HL-60 (cell line): ENCODE results near the gene HDGFL3.
"Not testable (repeated sequence)": the region's sequence is repeated elsewhere in the genome, so short reads cannot be mapped to it uniquely, and the experiment has no call there.

ENCODE experiments used
- DNase-seq, 2 experiments: peaks; one replicate each; pipeline ENCODE4 v3.0.0-alpha.2; 2010 to 2020; ENCODE audit warnings: low read depth in 1 of 2, low spot score in 1 of 2
- H3K27ac ChIP-seq: fragments of 250-450 bp; sonication (Bioruptor Pico); replicated peaks from 2 replicates; pipeline ENCODE4 v1.5.1; 2020; ENCODE audit warnings: mild to moderate bottlenecking, moderate library complexity
- H3K27me3 ChIP-seq: fragments of 250-450 bp; sonication (Bioruptor Pico); 2 replicates; pipeline ENCODE4 v1.5.1; 2021; ENCODE audit warnings: mild to moderate bottlenecking, moderate library complexity; ENCODE audit not compliant: insufficient read depth, poor library complexity, severe bottlenecking
- H3K4me3 ChIP-seq: replicated peaks from 2 replicates; pipeline ENCODE4 v1.5.1; 2011; ENCODE audit warnings: mild to moderate bottlenecking, control low read depth, low read length; ENCODE audit not compliant: insufficient read depth
- GABPA ChIP-seq: IDR thresholded peaks from 2 replicates; pipeline ENCODE4 v1.6.1; 2012; ENCODE audit warnings: low read depth
- POLR2AphosphoS5 ChIP-seq: IDR thresholded peaks from 2 replicates; pipeline ENCODE4 v1.6.1; 2012; ENCODE audit warnings: low read depth
- SPI1 ChIP-seq: IDR thresholded peaks from 2 replicates; pipeline ENCODE4 v1.6.1; 2012; ENCODE audit warnings: low read depth, mild to moderate bottlenecking, borderline replicate concordance
- TF ChIP-seq, protein P1 (sequence below): IDR thresholded peaks from one replicate; pipeline ENCODE4 v1.5.1; 2011; ENCODE audit warnings: low read length, control low read depth, inconsistent platforms; ENCODE audit not compliant: insufficient read depth
- TF ChIP-seq, protein P2 (sequence below): IDR thresholded peaks from 2 replicates; pipeline ENCODE4 v1.6.1; 2012; ENCODE audit warnings: low read depth; ENCODE audit not compliant: insufficient replicate concordance

HDGFL3 gene

DNA sequence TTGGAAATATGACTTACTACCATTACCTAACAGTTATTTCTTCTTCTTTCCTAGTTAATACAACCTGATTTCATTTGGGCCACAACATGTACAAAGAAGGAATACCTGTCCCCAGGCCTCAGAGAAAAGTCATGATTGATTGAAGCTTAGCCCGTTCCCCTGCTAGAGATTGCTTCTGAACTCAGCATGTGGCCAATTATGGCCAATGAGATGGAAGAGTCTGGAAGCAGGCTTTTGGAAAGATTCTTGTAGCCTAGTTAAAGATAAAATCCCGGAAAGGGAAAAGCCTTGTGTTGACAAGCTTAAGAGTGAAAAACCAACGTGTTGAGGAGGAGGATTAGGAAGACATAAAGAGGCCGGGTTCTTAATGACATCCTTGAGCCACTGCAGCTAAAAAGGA is 117.2 kb downstream of the HDGFL3 start:
- DNase-seq, result no peak
- H3K27me3 ChIP-seq, result no peaks in the 10 kb centered on the region
- no peak overlapping the region for H3K27ac ChIP-seq
- TF ChIP-seq SPI1 (no peak), GABPA (no peak), POLR2AphosphoS5 (no peak)
- TF ChIP-seq, protein P1, sequence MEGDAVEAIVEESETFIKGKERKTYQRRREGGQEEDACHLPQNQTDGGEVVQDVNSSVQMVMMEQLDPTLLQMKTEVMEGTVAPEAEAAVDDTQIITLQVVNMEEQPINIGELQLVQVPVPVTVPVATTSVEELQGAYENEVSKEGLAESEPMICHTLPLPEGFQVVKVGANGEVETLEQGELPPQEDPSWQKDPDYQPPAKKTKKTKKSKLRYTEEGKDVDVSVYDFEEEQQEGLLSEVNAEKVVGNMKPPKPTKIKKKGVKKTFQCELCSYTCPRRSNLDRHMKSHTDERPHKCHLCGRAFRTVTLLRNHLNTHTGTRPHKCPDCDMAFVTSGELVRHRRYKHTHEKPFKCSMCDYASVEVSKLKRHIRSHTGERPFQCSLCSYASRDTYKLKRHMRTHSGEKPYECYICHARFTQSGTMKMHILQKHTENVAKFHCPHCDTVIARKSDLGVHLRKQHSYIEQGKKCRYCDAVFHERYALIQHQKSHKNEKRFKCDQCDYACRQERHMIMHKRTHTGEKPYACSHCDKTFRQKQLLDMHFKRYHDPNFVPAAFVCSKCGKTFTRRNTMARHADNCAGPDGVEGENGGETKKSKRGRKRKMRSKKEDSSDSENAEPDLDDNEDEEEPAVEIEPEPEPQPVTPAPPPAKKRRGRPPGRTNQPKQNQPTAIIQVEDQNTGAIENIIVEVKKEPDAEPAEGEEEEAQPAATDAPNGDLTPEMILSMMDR, result no peak
- TF ChIP-seq, protein P2, sequence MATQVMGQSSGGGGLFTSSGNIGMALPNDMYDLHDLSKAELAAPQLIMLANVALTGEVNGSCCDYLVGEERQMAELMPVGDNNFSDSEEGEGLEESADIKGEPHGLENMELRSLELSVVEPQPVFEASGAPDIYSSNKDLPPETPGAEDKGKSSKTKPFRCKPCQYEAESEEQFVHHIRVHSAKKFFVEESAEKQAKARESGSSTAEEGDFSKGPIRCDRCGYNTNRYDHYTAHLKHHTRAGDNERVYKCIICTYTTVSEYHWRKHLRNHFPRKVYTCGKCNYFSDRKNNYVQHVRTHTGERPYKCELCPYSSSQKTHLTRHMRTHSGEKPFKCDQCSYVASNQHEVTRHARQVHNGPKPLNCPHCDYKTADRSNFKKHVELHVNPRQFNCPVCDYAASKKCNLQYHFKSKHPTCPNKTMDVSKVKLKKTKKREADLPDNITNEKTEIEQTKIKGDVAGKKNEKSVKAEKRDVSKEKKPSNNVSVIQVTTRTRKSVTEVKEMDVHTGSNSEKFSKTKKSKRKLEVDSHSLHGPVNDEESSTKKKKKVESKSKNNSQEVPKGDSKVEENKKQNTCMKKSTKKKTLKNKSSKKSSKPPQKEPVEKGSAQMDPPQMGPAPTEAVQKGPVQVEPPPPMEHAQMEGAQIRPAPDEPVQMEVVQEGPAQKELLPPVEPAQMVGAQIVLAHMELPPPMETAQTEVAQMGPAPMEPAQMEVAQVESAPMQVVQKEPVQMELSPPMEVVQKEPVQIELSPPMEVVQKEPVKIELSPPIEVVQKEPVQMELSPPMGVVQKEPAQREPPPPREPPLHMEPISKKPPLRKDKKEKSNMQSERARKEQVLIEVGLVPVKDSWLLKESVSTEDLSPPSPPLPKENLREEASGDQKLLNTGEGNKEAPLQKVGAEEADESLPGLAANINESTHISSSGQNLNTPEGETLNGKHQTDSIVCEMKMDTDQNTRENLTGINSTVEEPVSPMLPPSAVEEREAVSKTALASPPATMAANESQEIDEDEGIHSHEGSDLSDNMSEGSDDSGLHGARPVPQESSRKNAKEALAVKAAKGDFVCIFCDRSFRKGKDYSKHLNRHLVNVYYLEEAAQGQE, result no peak
- H3K4me3 ChIP-seq, result no peak overlapping the region

DNA sequence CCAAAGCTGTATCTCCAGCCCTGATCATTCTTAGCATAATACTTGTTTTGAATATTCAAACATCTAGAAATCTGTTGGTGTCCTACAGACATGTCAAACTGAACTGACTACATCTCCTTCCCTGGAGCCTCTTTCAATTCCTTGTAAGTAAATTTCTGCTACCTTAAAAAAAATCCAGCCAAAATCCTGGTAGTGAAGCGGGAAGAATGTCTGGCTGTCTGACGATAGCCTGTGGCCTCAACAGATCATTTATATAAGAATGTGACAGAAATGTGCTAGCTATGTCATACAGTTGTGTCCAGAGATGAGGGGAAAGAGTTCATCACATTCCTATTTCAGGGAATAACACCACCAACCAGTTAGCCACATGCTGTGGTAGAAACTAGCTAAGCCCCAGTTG is 118.7 kb downstream of the HDGFL3 start:
- no peak for TF ChIP-seq SPI1
- TF ChIP-seq POLR2AphosphoS5, result no peak
- TF ChIP-seq, protein P2, result no peak
- TF ChIP-seq, protein P1, result no peak
- TF ChIP-seq GABPA, result no peak
- no peaks in the 10 kb centered on the region for H3K27me3 ChIP-seq
- no peak overlapping the region for H3K4me3 ChIP-seq
- DNase-seq, result no peak
- H3K27ac ChIP-seq, result no peak overlapping the region

DNA sequence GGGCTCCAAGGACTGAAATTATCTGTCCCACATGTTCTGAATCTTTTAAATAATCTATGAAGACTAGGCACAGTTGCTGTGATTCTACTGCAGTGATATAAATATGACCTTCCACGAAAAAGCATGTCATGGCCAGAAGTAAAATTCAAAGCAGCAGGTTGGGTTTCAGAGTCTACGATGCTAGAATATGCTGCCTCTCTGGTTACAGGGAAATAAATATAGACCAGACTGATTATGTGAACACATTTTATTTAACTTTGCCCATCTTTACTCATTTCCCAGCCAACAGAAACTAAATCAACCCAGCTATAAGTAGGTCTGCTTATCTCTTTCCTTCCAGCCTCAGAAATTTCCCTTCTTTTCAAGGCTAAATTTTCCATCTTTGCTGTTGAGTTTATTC is 120.0 kb downstream of the HDGFL3 start:
- TF ChIP-seq SPI1 (no peak), POLR2AphosphoS5 (no peak), GABPA (no peak)
- TF ChIP-seq, protein P1, result no peak
- TF ChIP-seq, protein P2, result no peak
- no peak overlapping the region for H3K27ac ChIP-seq
- H3K27me3 ChIP-seq, result no peaks in the 10 kb centered on the region
- no peak overlapping the region for H3K4me3 ChIP-seq
- DNase-seq, result no peak

DNA sequence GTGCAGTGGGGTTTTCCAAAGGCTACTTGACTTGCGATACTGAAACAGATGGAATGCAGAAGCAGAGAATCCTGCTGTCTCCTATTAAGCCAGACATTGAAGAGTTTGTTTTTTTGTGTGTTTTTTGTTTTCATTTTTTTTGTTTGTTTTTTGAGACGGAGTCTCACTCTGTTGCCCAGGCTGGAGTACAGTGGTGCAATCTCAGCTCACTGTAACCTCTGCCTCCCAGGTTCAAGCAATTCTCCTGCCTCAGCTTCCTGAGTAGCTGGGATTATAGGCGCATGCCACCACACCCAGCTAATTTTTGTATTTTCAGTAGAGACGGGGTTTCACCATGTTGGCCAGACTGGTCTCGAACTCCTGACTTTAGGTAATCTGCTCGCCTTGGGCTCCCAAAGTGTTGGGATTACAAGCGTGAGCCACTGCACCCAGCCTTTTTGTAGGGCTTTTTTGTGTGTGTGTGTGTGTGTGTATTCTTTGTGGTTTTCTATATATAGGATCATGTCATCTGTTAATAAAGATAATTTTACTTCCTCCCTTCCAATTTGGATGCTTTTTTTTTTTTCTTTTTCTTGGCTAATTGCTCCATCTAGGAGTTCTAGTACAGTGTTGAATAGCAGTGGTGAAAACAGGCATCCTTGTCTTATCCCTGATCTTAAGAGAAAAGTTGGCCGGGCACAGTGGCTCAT is 121.6 kb downstream of the HDGFL3 start:
- H3K4me3 ChIP-seq, DNase-seq, H3K27ac ChIP-seq, H3K27me3 ChIP-seq: not testable (repeated sequence)

DNA sequence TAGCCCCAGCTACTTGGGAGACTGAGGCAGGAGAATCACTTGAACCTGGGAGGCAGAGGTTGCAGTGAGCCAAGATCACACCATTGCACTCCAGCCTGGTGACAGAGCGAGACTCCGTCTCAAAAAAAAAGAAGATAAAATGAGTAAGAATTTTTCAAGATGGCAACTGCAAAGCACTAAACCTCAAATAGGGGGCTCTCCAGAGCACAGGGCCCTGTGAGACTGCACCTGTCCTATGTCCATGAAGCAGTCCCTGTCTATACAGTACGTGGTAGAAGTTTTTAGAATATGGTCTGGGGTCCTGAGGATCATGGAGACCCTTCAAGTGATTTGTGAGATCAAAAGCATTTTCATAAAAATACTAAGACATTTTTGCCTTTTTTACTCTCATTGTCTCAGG is 122.2 kb downstream of the HDGFL3 start:
- H3K27me3 ChIP-seq, result not testable (repeated sequence)

More for the DNA sequence above, 122.2 kb downstream of the HDGFL3 start:
- not testable (repeated sequence) for H3K27ac ChIP-seq, H3K4me3 ChIP-seq, DNase-seq
